Loucy (cell line): ENCODE measurements around the gene PLXNB3.

ENCODE experiments used
- H2AFZ ChIP-seq: fragments of 200-600 bp; sonication (generic); 2 replicates; pipeline ENCODE4 v1.6.0; 2016; ENCODE audit warnings: antibody characterized with exemption, mild to moderate bottlenecking, low read length, moderate library complexity
- H3F3A ChIP-seq: fragments of 200-600 bp; 2 replicates; pipeline ENCODE4 v1.6.0; 2016; ENCODE audit warnings: antibody characterized with exemption, low read depth, mild to moderate bottlenecking
- H3K27me3 ChIP-seq: fragments of 200-600 bp; sonication (generic); 2 replicates; pipeline ENCODE4 v1.6.1; 2014; ENCODE audit warnings: low read length, mild to moderate bottlenecking; ENCODE audit not compliant: insufficient read depth, poor library complexity, severe bottlenecking
- H3K36me3 ChIP-seq: fragments of 200-600 bp; sonication (generic); 2 replicates; pipeline ENCODE4 v1.6.1; 2016; ENCODE audit warnings: low read length; ENCODE audit not compliant: insufficient read depth
- H3K4me1 ChIP-seq: fragments of 200-600 bp; sonication (generic); 2 replicates; pipeline ENCODE4 v1.5.1; 2014; ENCODE audit warnings: low read length, mild to moderate bottlenecking; ENCODE audit not compliant: insufficient read depth, poor library complexity, severe bottlenecking
- H3K4me2 ChIP-seq: fragments of 200-600 bp; sonication (generic); 2 replicates; pipeline ENCODE4 v1.6.0; 2014; ENCODE audit warnings: antibody characterized with exemption, low read length, low read depth, mild to moderate bottlenecking; ENCODE audit not compliant: poor library complexity, severe bottlenecking
- H3K4me3 ChIP-seq: fragments of 200-600 bp; sonication (generic); 2 replicates; pipeline ENCODE4 v1.5.1; 2014; ENCODE audit warnings: low read length, mild to moderate bottlenecking, mixed read lengths; ENCODE audit not compliant: poor library complexity, severe bottlenecking
- H3K79me2 ChIP-seq: fragments of 200-600 bp; sonication (generic); 2 replicates; pipeline ENCODE4 v1.6.1; 2014; ENCODE audit warnings: low read length; ENCODE audit not compliant: insufficient read depth
- H3K9ac ChIP-seq: fragments of 200-600 bp; sonication (generic); 2 replicates; pipeline ENCODE4 v1.6.0; 2014; ENCODE audit warnings: mild to moderate bottlenecking, low read depth, low read length, moderate library complexity; ENCODE audit not compliant: poor library complexity, severe bottlenecking
- H3K9me2 ChIP-seq: fragments of 200-600 bp; sonication (generic); replicated peaks from 2 replicates; pipeline ENCODE4 v1.6.1; 2016; ENCODE audit warnings: low read depth, low read length, mixed read lengths
- H3K9me3 ChIP-seq: fragments of 200-600 bp; sonication (generic); 2 replicates; pipeline ENCODE4 v1.6.1; 2014; ENCODE audit warnings: mild to moderate bottlenecking, antibody characterized with exemption, low read length, low read depth; ENCODE audit not compliant: insufficient read depth
- H4K20me1 ChIP-seq: fragments of 200-600 bp; sonication (generic); 2 replicates; pipeline ENCODE4 v1.6.0; 2014; ENCODE audit warnings: antibody characterized with exemption, low read length, mild to moderate bottlenecking; ENCODE audit not compliant: insufficient read depth, poor library complexity, severe bottlenecking
- EZH2phosphoT487 ChIP-seq: fragments of 200-600 bp; IDR thresholded peaks from 2 replicates; pipeline ENCODE4 v1.6.1; 2018; ENCODE audit warnings: antibody characterized with exemption, mild to moderate bottlenecking, moderate library complexity, borderline replicate concordance
- TF ChIP-seq, protein P1 (sequence below): fragments of 200-600 bp; sonication (generic); conservative IDR thresholded peaks from 2 replicates; pipeline ENCODE4 v1.5.1; 2014; ENCODE audit warnings: mild to moderate bottlenecking, antibody characterized with exemption, low read length

The PLXNB3 gene

DNA sequence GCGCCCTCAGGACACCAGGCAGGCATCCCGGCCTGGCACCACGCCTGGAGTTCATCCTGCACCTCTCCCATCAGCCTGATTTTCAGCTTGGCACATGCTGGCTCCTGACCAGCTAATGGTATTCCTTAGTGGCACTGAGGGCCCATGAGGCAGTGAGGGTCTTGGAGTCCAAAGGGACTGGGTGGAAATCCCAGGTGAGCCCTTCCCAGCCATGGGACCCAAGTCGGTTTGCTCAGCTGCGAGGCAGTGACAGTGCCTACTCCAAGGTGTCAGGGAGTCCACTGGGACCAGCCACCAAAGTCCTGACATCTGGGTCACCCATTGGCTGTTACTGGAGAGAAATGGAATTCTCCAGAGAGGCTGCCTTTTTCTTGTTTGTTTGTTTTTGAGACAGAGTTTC, 35.3 kb downstream of the PLXNB3 start:
- TF ChIP-seq, protein P1, sequence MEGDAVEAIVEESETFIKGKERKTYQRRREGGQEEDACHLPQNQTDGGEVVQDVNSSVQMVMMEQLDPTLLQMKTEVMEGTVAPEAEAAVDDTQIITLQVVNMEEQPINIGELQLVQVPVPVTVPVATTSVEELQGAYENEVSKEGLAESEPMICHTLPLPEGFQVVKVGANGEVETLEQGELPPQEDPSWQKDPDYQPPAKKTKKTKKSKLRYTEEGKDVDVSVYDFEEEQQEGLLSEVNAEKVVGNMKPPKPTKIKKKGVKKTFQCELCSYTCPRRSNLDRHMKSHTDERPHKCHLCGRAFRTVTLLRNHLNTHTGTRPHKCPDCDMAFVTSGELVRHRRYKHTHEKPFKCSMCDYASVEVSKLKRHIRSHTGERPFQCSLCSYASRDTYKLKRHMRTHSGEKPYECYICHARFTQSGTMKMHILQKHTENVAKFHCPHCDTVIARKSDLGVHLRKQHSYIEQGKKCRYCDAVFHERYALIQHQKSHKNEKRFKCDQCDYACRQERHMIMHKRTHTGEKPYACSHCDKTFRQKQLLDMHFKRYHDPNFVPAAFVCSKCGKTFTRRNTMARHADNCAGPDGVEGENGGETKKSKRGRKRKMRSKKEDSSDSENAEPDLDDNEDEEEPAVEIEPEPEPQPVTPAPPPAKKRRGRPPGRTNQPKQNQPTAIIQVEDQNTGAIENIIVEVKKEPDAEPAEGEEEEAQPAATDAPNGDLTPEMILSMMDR, result no peak
- TF ChIP-seq EZH2phosphoT487, result no peak
- Histone ChIP-seq H3F3A (no peaks in the 10 kb centered on the region), H2AFZ (no peak overlapping the region), H3K4me1 (peaks cover 10% of the 10 kb centered on the region), H3K9ac (no peak overlapping the region), H3K79me2 (peaks cover 33% of the 10 kb centered on the region), H3K27me3 (no peaks in the 10 kb centered on the region), H3K9me3 (no peaks in the 10 kb centered on the region), H3K4me3 (no peak overlapping the region), H3K36me3 (no peaks in the 10 kb centered on the region), H3K4me2 (no peak overlapping the region), H3K9me2 (no peaks in the 10 kb centered on the region), H4K20me1 (peaks cover 15% of the 10 kb centered on the region)

DNA sequence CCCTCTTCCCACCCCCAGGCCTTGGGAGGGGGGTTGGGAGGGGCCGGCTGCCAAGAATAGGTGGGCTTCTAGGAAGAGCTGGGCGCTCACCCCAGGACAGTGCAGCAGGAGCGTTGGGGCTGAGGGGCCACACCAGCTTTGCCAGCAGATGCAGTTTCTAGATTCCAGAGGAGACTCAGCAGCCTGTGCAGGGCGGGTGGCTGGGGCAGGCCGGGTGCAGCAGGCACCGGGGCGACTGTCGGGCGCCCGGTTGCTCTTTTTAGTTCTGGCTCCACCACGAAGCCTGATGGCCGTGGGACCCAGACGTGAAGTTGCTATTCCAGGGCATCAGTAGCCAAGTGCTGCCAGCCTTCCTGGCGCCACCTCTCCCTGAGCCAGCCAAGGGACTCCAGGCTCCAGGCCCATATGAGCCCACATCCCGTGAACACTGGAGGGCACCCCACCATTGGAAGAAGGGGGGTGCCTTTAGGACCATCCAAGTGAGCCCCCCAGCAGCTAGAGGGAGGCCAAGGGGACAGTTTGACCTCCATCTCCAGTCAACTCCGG, 36.2 kb downstream of the PLXNB3 start:
- Histone ChIP-seq H3F3A (no peaks in the 10 kb centered on the region), H3K4me2 (no peak overlapping the region), H4K20me1 (peaks cover 12% of the 10 kb centered on the region), H3K9me3 (no peaks in the 10 kb centered on the region), H2AFZ (no peak overlapping the region), H3K4me3 (no peak overlapping the region), H3K4me1 (peaks cover 10% of the 10 kb centered on the region), H3K79me2 (peaks cover 25% of the 10 kb centered on the region), H3K9me2 (no peaks in the 10 kb centered on the region), H3K36me3 (no peaks in the 10 kb centered on the region), H3K9ac (no peak overlapping the region), H3K27me3 (no peaks in the 10 kb centered on the region)
- TF ChIP-seq EZH2phosphoT487, result no peak
- TF ChIP-seq, protein P1, result no peak

DNA sequence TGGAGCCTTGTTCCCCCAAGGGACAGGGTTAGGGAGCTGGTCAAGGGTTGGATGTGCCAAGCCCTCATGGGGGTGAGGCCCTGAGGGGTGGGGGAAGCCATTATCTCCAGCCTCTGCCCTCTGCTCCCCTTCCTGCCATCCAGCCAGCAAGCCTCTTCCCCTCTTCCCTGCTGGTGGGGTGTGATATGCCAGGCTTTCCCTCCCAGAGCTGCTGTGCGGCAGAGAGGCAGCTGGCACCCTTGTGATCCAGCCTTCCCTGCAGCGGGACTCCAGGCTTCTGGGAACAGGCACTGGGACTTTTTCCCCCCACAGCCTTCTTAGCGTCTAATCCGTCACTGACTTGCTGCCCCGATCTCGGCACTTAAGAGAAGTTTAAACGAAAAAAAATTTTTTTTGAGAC, 36.7 kb downstream of the PLXNB3 start:
- no peak overlapping the region for H2AFZ ChIP-seq
- no peak overlapping the region for H3K9ac ChIP-seq
- no peak overlapping the region for H3K4me3 ChIP-seq
- TF ChIP-seq EZH2phosphoT487, result no peak
- TF ChIP-seq, protein P1, result no peak
- H3K4me2 ChIP-seq, result no peak overlapping the region
- peaks cover 12% of the 10 kb centered on the region for H4K20me1 ChIP-seq
- no peaks in the 10 kb centered on the region for H3K36me3 ChIP-seq
- no peaks in the 10 kb centered on the region for H3F3A ChIP-seq
- peaks cover 6% of the 10 kb centered on the region for H3K4me1 ChIP-seq
- H3K9me2 ChIP-seq, result no peaks in the 10 kb centered on the region
- no peaks in the 10 kb centered on the region for H3K9me3 ChIP-seq
- H3K27me3 ChIP-seq, result no peaks in the 10 kb centered on the region
- peaks cover 20% of the 10 kb centered on the region for H3K79me2 ChIP-seq
